Body of pancreas (tissue), 4 donors: ENCODE measurements around the gene PHKB.

Experiments
- POLR2A ChIP-seq, 3 donors: fragments of 450-650 bp; IDR thresholded peaks; one replicate each; pipeline ENCODE4 v1.6.1; 2016; ENCODE audit warnings: antibody characterized with exemption in 3 of 3, mild to moderate bottlenecking in 2 of 3
- TF ChIP-seq, protein P1 (sequence below), 7 experiments: fragments of 450-650 bp in 4 of 7; fragments of 200-600 bp in 3 of 7; sonication (generic) in 3 of 7; IDR thresholded peaks; one replicate each; pipeline ENCODE4 v1.5.1; 2016 to 2019; ENCODE audit warnings: antibody characterized with exemption in 7 of 7

GRCh38 chr16:47473792-47474191, 12.7 kb downstream of the PHKB start:
- TF ChIP-seq, protein P1, sequence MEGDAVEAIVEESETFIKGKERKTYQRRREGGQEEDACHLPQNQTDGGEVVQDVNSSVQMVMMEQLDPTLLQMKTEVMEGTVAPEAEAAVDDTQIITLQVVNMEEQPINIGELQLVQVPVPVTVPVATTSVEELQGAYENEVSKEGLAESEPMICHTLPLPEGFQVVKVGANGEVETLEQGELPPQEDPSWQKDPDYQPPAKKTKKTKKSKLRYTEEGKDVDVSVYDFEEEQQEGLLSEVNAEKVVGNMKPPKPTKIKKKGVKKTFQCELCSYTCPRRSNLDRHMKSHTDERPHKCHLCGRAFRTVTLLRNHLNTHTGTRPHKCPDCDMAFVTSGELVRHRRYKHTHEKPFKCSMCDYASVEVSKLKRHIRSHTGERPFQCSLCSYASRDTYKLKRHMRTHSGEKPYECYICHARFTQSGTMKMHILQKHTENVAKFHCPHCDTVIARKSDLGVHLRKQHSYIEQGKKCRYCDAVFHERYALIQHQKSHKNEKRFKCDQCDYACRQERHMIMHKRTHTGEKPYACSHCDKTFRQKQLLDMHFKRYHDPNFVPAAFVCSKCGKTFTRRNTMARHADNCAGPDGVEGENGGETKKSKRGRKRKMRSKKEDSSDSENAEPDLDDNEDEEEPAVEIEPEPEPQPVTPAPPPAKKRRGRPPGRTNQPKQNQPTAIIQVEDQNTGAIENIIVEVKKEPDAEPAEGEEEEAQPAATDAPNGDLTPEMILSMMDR (IDR thresholded peaks at IDR 0.05) = no peak
- TF ChIP-seq POLR2A (IDR thresholded peaks at IDR 0.05) = no peak
